Measurements from ENCODE around the gene VRK3. TPM values are rescaled to one million over a fixed set of nuclear protein-coding genes. Genes with fewer than 3 reads are reported as not detected.
A peak's percentile ranks its signal among the peaks of the same experiment; 100 is the strongest.

Gene VRK3
- total RNA-seq, 1 donor from 2014 or later = 39.5 TPM

DNA sequence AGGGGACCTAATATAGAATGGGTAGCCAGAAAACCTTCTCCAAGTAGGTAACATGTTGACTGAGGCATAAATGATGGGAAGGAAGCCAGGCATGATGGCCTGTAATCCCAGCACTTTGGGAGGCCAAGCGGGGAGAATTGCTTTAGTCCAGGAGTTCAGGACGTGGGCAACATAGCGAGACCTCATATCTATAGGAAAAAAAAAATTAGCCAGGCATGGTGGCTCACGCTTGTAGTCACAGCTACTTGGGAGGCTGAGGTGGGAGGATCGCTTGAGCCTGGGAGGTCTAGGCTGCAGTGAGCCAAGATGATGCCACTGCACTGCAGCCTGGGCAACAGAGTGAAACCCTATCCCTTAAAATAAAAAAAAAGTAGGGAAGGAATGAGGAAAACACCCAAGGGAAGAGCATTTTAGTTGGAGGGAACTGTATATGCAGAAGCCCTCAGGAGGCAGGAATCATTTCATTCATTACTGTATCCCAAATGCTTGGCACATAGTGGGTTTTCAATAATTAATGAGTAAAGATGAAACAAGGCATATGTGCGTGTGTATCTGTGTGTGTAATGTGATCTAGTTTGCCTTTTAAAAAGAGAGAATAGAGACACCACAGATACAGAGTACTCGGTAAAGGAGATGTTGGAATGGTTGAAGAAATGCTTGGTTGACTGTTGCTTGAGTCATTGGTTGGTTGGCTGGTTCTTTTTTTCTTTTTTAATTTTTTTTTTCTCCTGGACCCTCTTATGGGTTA lies 93.7 kb downstream of the VRK3 start:
- ATAC-seq (no peak), DNase-seq (no peak)
- no peak overlapping the region for H3K4me3 ChIP-seq
- TF ChIP-seq, protein P1, sequence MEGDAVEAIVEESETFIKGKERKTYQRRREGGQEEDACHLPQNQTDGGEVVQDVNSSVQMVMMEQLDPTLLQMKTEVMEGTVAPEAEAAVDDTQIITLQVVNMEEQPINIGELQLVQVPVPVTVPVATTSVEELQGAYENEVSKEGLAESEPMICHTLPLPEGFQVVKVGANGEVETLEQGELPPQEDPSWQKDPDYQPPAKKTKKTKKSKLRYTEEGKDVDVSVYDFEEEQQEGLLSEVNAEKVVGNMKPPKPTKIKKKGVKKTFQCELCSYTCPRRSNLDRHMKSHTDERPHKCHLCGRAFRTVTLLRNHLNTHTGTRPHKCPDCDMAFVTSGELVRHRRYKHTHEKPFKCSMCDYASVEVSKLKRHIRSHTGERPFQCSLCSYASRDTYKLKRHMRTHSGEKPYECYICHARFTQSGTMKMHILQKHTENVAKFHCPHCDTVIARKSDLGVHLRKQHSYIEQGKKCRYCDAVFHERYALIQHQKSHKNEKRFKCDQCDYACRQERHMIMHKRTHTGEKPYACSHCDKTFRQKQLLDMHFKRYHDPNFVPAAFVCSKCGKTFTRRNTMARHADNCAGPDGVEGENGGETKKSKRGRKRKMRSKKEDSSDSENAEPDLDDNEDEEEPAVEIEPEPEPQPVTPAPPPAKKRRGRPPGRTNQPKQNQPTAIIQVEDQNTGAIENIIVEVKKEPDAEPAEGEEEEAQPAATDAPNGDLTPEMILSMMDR (IDR thresholded peaks at IDR 0.05) = no peak
- peaks cover 7% of the 10 kb centered on the region for H3K36me3 ChIP-seq
- H3K4me1 ChIP-seq = peaks cover 9% of the 10 kb centered on the region
- H3K27ac ChIP-seq = no peak overlapping the region
- H3K9me3 ChIP-seq = no peaks in the 10 kb centered on the region
- no peaks in the 10 kb centered on the region for H3K27me3 ChIP-seq
- intact Hi-C loops (cut with DNase I) = no loop called here

DNA sequence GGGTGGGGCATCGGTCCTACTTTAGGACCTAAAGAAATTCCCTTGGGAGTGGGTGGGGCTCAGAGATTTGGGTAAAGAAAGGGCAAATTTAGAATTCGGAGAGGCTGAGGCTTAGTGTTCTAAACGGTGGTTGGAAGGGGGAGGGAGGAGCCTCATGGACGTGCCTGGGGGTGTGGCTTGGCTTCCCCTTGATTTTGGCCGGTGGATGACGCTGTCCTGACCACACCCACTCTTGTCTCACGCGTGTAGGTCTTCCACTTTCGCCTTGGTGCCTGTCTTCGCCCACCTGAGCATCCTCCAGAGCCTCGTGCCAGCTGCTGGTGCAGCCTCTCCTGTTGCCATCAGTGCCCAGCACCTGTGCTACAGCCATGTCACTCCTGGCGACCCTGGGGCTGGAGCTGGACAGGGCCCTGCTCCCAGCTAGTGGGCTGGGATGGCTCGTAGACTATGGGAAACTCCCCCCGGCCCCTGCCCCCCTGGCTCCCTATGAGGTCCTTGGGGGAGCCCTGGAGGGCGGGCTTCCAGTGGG lies 94.6 kb downstream of the VRK3 start:
- peak overlapping the region; percentile 94 for H3K4me3 ChIP-seq
- TF ChIP-seq, protein P1 (IDR thresholded peaks at IDR 0.05) = no peak
- peaks cover 9% of the 10 kb centered on the region for H3K4me1 ChIP-seq
- H3K9me3 ChIP-seq = no peaks in the 10 kb centered on the region
- intact Hi-C loops (cut with DNase I) = no loop called here
- DNase-seq (no peak), ATAC-seq (no peak)
- no peak overlapping the region for H3K27ac ChIP-seq
- H3K36me3 ChIP-seq = peaks cover 13% of the 10 kb centered on the region
- no peaks in the 10 kb centered on the region for H3K27me3 ChIP-seq

DNA sequence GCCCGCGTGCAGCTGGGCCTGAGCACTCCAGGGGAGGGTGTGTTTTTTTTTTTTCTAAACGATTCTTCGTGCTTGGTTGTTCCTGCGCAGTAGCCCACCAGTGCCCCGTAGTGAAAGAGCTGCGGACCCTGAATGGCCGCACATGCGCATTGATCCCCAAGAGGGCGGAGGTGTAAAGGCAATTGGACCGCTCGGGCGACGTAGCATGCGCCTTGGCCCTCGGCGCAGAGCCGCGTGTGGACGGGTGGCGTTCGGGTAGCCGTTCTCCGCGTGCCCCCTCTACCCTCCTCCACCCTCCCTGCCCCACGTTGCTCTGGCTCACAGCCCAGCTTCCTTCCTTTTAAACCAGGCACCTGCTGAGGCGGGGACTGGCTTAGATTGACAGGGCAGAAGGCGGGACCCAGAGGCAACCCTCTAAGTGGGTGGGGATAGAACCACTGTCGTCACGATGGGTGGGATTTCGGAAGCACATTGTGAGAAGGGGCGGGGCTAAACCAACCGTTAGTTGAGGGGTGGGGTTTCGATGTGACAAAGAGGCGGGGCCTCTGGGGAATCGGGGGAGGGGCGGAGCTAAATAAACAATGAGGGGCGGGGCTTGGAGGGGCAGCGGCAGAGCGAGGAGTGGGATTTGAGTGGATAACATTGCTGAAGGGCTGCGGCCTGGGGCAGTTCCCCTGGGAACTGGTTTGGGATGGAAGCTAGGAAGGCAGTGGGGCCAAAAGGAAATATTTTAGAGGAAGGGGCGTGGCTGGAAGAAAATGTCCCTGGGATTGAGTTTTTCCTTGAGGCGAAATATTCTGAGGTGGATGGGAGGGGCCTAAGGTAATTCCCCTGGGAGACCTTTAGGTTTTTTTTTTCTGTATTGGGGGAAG lies 95.3 kb downstream of the VRK3 start:
- H3K27ac ChIP-seq = peak overlapping the region; percentile 92
- DNase-seq (peak; percentile 93), ATAC-seq (peak; percentile 94)
- H3K4me1 ChIP-seq = peaks cover 9% of the 10 kb centered on the region
- H3K9me3 ChIP-seq = no peaks in the 10 kb centered on the region
- no peaks in the 10 kb centered on the region for H3K27me3 ChIP-seq
- TF ChIP-seq, protein P1 (IDR thresholded peaks at IDR 0.05) = peak; percentile 7
- peak overlapping the region; percentile 94 for H3K4me3 ChIP-seq
- H3K36me3 ChIP-seq = peaks cover 20% of the 10 kb centered on the region
- intact Hi-C loops (cut with DNase I) = no loop called here

DNA sequence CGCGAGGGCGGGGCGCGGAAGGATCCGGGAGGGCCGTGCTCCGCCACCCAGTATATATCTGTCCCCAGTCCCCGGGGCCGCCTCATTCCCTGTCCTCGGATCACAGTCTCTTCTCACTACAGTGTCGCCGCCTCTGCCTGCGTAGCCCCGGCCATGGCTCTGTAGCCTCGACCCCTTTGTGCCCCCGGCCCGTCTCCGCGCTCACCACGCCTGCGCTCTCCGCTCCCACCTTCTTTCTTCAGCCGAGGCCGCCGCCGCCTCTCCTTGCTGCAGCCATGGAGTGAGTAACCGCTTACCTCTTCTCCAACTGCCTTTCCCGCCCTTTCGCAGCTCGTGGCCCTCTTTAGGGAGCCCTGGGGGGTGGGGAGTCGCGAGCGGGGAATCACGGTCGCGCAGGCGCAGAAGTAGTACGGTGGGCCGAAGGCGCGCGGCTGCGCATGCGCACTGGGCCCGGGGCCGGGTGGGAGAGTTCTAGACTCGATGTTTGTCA lies 96.0 kb downstream of the VRK3 start, which contains the start of the genes ATF5 and NUP62:
ATF5 (plus strand) TSS at position 85 of the 490 bp plus-strand sequence. CDS start 1,646 bp downstream, outside the sequence.
NUP62 (minus strand) TSS at position 384 of the 490 bp plus-strand sequence. CDS start 19,697 bp downstream, outside the sequence.
- Histone ChIP-seq H3K4me1 (peaks cover 9% of the 10 kb centered on the region), H3K27me3 (no peaks in the 10 kb centered on the region), H3K9me3 (no peaks in the 10 kb centered on the region), H3K27ac (peak within 1 kb of the TSS; percentile 92), H3K36me3 (peaks cover 27% of the 10 kb centered on the region), H3K4me3 (peak within 1 kb of the TSS; percentile 94)
- DNase-seq (peak; percentile 95), ATAC-seq (peak; percentile 73)
- TF ChIP-seq, protein P1 (IDR thresholded peaks at IDR 0.05) = no peak
- intact Hi-C loops (cut with DNase I) = no loop called here

DNA sequence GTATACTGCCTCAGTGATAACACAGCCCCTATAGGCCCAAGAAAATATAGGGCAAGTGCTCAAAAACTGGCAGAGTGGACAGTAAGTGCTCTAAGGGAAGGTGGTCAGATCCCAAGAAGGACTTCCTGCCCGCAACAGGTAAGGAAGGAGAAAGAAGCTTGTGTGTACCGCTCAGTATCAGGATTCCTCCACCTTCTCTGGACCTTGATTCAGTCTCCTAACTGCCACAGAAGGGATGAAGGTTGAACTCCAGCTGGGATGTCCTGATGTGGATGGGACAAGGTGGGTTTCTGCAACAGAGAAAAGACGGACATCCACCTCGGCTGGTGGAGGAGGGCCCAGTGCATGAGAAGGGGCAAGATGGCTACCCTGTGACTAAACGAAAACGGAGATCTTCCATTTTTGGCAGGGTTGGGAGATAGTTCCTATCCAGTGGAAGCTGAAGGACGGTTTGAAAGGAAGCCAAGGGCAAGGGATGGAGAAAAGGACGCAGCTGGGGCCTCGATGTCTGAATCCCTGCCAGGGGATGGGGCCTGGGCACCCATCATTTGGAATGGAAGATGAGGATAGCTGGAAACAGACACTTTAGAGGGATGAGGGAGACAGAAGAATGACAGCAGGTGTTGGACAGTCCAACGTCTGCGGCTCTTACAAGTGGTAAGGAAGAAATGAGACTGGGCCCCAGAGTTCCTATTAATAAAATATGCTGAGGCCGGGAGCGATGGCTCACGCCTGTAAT lies 97.5 kb downstream of the VRK3 start:
- intact Hi-C loops (cut with DNase I) = no loop called here
- Histone ChIP-seq H3K27me3 (no peaks in the 10 kb centered on the region), H3K9me3 (no peaks in the 10 kb centered on the region), H3K4me1 (peaks cover 9% of the 10 kb centered on the region), H3K27ac (peak overlapping the region; percentile 8), H3K36me3 (peaks cover 39% of the 10 kb centered on the region), H3K4me3 (peak overlapping the region; percentile 94)
- TF ChIP-seq, protein P1 (IDR thresholded peaks at IDR 0.05) = no peak
- DNase-seq (no peak), ATAC-seq (no peak)

Measured in upper lobe of right lung (tissue), 1 donor.